ENCODE data around the gene SEMA3B.

The SEMA3B gene

DNA sequence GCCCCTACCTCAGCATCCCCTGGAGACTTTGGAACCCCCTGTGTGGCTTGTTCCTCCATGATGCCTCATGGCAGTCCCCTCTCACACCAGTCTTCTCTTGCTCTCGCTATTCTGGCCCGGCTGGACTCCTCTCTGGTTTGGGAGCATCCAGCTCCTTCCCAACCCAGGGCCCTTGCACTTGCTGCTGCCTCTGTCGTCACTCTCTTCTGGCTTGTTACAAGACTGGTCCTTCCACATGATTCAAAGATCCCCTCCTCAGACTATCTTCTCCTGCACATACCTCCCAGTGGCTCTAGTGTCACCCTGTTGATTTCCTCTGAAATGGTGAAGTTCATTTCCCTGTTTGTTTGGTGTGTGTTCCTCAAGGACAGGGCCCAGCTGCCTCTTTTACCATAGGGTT lies 39.5 kb upstream of the SEMA3B start:
- H3K36me3 ChIP-seq (ENCODE audit: insufficient read depth, low read length): no peaks in the 10 kb centered on the region
- H3K79me2 ChIP-seq (ENCODE audit: control insufficient read depth, insufficient read depth, low read length, unreplicated experiment): no peaks in the 10 kb centered on the region
- no peak overlapping the region for H3K27ac ChIP-seq (ENCODE audit: low read depth, low read length)
- H2AFZ ChIP-seq (ENCODE audit: low read length, unreplicated experiment): no peak overlapping the region
- peaks cover 14% of the 10 kb centered on the region for H3K4me1 ChIP-seq (ENCODE audit: control insufficient read depth, insufficient read depth, low read length, unreplicated experiment)
- H3K4me3 ChIP-seq (ENCODE audit: low read depth, low read length): no peak overlapping the region
- peaks cover 3% of the 10 kb centered on the region; the same call in 1 of the 2 replicates for H3K27me3 ChIP-seq (ENCODE audit: insufficient read depth, low read length)

DNA sequence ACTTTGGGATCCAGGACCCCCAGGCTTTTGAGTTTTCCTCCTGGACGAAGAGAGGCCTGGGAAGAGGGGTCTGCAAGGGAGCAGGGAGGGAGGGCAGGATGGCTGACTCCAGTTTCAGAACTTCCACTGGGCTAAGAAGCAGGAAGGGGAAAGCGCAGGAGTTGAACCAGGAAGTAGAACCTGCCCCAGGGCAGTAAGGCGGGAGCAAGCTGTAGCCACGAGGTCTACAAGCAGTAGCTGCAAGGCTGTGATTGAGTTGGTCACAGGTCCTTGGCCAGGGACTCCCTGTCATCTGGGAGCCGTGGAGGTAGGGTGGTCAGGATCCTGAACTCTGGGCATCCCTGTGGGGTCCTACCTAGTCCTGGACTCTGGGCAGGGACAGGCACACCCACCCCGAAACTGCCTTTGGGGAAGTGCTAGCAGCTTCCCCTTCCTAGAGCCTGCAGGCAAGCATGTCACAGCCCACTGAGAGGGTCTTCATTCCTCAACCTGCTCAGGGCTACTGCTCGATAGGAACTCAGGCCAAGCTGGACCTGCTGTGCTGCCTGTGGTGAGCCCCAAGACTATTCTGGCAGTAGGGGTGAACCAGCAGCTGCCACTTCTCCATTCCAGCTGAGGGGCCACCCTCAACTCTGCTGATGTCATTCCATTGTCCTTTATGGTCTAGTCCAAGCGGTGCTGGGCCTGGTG lies 38.7 kb upstream of the SEMA3B start:
- no peak overlapping the region for H2AFZ ChIP-seq (ENCODE audit: low read length, unreplicated experiment)
- H3K36me3 ChIP-seq (ENCODE audit: insufficient read depth, low read length): no peaks in the 10 kb centered on the region
- H3K79me2 ChIP-seq (ENCODE audit: control insufficient read depth, insufficient read depth, low read length, unreplicated experiment): no peaks in the 10 kb centered on the region
- H3K4me1 ChIP-seq (ENCODE audit: control insufficient read depth, insufficient read depth, low read length, unreplicated experiment): peaks cover 14% of the 10 kb centered on the region
- H3K4me3 ChIP-seq (ENCODE audit: low read depth, low read length): no peak overlapping the region
- no peaks in the 10 kb centered on the region for H3K27me3 ChIP-seq (ENCODE audit: insufficient read depth, low read length)
- H3K27ac ChIP-seq (ENCODE audit: low read depth, low read length): no peak overlapping the region

DNA sequence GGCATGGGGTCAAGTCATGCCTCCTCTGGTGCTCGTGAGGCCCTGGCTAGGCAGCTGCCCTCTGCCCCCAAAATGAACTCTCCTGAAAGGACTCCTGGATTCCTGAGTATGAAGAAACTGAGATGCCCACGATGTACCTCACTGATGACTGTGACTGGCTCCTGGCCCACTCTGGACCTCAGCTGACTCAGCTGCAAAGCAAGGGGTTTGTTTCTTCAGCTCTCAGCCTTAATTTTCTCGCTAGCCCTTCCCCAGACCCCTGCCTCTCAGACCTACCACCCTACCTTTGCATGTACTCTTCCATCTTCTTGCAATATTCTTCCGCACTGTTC lies 38.2 kb upstream of the SEMA3B start:
- H2AFZ ChIP-seq (ENCODE audit: low read length, unreplicated experiment): no peak overlapping the region
- no peak overlapping the region for H3K4me3 ChIP-seq (ENCODE audit: low read depth, low read length)
- H3K27me3 ChIP-seq (ENCODE audit: insufficient read depth, low read length): no peaks in the 10 kb centered on the region
- H3K4me1 ChIP-seq (ENCODE audit: control insufficient read depth, insufficient read depth, low read length, unreplicated experiment): peaks cover 14% of the 10 kb centered on the region
- H3K79me2 ChIP-seq (ENCODE audit: control insufficient read depth, insufficient read depth, low read length, unreplicated experiment): no peaks in the 10 kb centered on the region
- no peaks in the 10 kb centered on the region for H3K36me3 ChIP-seq (ENCODE audit: insufficient read depth, low read length)
- H3K27ac ChIP-seq (ENCODE audit: low read depth, low read length): no peak overlapping the region

DNA sequence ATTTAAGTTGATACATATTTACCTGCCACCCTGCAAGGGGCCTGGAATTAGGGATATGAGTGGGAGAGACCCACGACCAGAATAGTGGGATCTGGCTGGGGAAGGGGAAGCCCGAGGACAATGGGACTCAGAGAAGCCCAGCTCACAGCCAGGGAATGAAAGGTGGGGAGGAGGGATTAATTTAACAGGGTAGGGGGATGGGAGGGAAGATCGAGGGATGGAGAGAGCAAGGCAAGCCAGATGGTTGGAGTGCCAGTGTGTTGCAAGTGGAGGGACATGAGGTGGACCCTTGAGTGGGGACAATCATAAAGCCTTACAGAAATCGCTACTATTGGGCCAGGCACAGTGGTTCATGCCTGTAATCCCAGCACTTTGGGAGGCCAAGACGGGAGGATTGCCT lies 37.4 kb upstream of the SEMA3B start:
- H3K27ac ChIP-seq (ENCODE audit: low read depth, low read length): no peak overlapping the region
- H3K79me2 ChIP-seq (ENCODE audit: control insufficient read depth, insufficient read depth, low read length, unreplicated experiment): peaks cover 6% of the 10 kb centered on the region
- H3K4me3 ChIP-seq (ENCODE audit: low read depth, low read length): no peak overlapping the region
- H2AFZ ChIP-seq (ENCODE audit: low read length, unreplicated experiment): no peak overlapping the region
- no peaks in the 10 kb centered on the region for H3K27me3 ChIP-seq (ENCODE audit: insufficient read depth, low read length)
- H3K4me1 ChIP-seq (ENCODE audit: control insufficient read depth, insufficient read depth, low read length, unreplicated experiment): peaks cover 14% of the 10 kb centered on the region
- H3K36me3 ChIP-seq (ENCODE audit: insufficient read depth, low read length): no peaks in the 10 kb centered on the region

DNA sequence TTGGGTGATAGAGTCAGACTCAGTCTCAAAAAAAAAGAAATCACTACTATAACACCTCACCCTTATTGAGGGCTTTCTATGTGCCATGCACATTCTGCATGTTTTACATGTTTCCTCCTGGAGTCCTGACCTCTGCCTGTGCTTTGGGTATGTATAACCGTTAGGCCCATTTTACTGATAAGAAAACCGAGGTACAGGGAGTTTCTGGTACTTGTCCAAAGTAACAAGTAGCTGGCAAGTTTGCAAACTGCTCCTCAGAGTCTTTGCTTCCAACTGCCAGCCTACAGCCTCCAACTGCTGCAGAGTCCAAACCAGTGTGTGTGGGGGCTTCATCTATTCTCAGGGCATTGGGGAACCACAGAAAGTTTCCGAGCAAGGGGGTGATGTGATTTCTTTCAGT lies 36.6 kb upstream of the SEMA3B start:
- H3K27ac ChIP-seq (ENCODE audit: low read depth, low read length): no peak overlapping the region
- no peaks in the 10 kb centered on the region for H3K36me3 ChIP-seq (ENCODE audit: insufficient read depth, low read length)
- peaks cover 13% of the 10 kb centered on the region for H3K79me2 ChIP-seq (ENCODE audit: control insufficient read depth, insufficient read depth, low read length, unreplicated experiment)
- H2AFZ ChIP-seq (ENCODE audit: low read length, unreplicated experiment): no peak overlapping the region
- H3K27me3 ChIP-seq (ENCODE audit: insufficient read depth, low read length): no peaks in the 10 kb centered on the region
- H3K4me1 ChIP-seq (ENCODE audit: control insufficient read depth, insufficient read depth, low read length, unreplicated experiment): peaks cover 14% of the 10 kb centered on the region
- H3K4me3 ChIP-seq (ENCODE audit: low read depth, low read length): no peak overlapping the region

DNA sequence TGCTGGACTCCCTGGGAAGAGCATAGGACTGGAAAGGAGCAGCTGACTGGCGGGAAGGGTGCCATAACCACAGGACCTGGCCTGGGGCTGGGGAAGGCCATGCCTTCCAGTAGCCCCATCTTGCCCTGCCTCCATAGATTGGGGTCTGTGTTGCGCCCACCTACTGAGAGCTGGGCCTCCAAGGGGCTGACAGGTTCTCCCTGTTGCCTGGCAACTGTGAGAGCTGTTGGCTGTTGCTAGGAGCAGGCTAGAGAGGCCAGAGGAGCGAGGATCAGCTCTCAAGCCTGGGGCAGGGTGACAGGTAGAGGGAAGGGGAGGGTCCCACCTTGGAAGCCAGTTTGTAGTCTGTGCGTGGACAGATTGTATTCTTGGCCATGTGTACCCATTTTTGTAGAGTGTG lies 35.8 kb upstream of the SEMA3B start:
- Histone ChIP-seq H3K27me3 (ENCODE audit: insufficient read depth, low read length) (no peaks in the 10 kb centered on the region), H3K4me1 (ENCODE audit: control insufficient read depth, insufficient read depth, low read length, unreplicated experiment) (peaks cover 12% of the 10 kb centered on the region), H3K27ac (ENCODE audit: low read depth, low read length) (no peak overlapping the region), H3K79me2 (ENCODE audit: control insufficient read depth, insufficient read depth, low read length, unreplicated experiment) (peaks cover 22% of the 10 kb centered on the region), H3K4me3 (ENCODE audit: low read depth, low read length) (no peak overlapping the region), H3K36me3 (ENCODE audit: insufficient read depth, low read length) (no peaks in the 10 kb centered on the region), H2AFZ (ENCODE audit: low read length, unreplicated experiment) (no peak overlapping the region)

DNA sequence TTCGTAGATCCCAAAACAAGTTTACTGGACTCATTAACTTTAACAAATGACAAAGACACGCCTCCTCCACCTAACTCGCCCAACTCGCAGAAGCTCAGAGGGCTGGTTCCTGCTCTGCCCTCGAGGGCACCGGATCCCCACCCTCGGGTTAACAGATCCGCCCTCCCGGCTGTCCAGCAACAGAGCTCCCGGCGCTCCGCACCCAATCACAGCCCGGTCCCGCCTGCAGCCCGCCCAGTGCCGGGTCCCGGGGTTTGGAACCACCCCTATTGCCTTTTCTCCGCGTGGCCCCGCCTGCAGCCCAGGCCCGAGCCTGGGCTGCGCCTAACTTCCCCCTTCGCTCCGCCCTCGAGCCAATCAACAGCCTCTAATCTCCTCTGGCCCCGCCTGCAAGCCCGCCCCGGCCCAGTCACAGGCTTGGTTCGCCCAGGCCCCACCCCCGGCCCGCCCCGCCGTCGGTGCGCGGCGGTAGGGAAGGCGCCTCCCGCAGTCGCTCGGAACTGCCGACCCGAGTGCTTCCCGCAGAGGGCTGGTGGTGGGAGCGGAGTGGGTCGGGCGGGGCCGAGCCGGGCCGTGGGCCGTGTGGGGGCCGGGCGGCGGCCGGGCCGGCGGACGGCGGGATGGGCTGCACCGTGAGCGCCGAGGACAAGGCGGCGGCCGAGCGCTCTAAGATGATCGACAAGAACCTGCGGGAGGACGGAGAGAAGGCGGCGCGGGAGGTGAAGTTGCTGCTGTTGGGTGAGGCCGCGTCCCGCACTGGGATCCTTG lies 33.0 kb upstream of the SEMA3B start, which contains the start of gene GNAI2:
GNAI2 (plus strand) TSS at position 489 of the 768 bp plus-strand sequence; CDS start at position 621, 132 bp downstream.
- H3K4me3 ChIP-seq (ENCODE audit: low read depth, low read length): peak within 1 kb of the TSS; percentile 91
- peaks cover 25% of the 10 kb centered on the region for H3K4me1 ChIP-seq (ENCODE audit: control insufficient read depth, insufficient read depth, low read length, unreplicated experiment)
- peak within 1 kb of the TSS; percentile 72 for H3K27ac ChIP-seq (ENCODE audit: low read depth, low read length)
- no peaks in the 10 kb centered on the region for H3K27me3 ChIP-seq (ENCODE audit: insufficient read depth, low read length)
- peaks cover 48% of the 10 kb centered on the region for H3K79me2 ChIP-seq (ENCODE audit: control insufficient read depth, insufficient read depth, low read length, unreplicated experiment)
- H3K36me3 ChIP-seq (ENCODE audit: insufficient read depth, low read length): no peaks in the 10 kb centered on the region
- H2AFZ ChIP-seq (ENCODE audit: low read length, unreplicated experiment): peak within 1 kb of the TSS; percentile 77

DNA sequence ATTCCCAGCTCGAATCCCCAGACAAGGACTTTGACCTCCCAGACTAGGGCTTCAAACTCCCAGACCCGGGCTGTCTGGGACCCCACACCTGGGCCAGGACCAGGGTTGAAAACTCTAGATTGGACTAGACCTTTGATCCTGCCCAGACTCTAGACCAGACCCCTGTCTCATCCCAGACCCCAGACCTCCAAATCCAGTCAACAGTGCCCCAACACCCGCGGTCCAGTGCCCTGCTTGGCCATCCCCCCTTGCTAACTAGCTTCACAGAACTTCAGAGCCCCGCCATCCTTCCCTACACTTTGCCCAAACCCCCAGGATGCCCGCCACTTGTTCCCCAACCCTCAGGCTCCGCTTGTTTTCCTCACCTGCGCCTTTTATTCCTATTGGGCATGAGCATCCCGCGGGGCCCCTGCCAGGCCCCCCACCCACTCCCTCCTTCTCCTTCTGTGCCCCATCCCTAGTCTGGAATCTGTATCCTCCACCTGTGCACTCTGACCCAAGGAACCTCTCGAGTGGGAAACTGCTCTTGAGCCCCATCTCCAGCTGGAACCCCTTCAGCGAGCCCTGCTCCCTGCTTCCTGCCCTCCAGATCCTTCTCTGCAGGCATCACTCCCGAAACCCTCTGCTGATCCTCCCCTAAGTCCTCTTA lies 32.3 kb upstream of the SEMA3B start:
- Histone ChIP-seq H2AFZ (ENCODE audit: low read length, unreplicated experiment) (no peak overlapping the region), H3K79me2 (ENCODE audit: control insufficient read depth, insufficient read depth, low read length, unreplicated experiment) (peaks cover 56% of the 10 kb centered on the region), H3K4me1 (ENCODE audit: control insufficient read depth, insufficient read depth, low read length, unreplicated experiment) (peaks cover 29% of the 10 kb centered on the region), H3K4me3 (ENCODE audit: low read depth, low read length) (peak overlapping the region; percentile 91), H3K27ac (ENCODE audit: low read depth, low read length) (0 out of 2 replicates have a peak overlapping the region, but pooled peaks have one; percentile 72), H3K36me3 (ENCODE audit: insufficient read depth, low read length) (no peaks in the 10 kb centered on the region), H3K27me3 (ENCODE audit: insufficient read depth, low read length) (no peaks in the 10 kb centered on the region)

DNA sequence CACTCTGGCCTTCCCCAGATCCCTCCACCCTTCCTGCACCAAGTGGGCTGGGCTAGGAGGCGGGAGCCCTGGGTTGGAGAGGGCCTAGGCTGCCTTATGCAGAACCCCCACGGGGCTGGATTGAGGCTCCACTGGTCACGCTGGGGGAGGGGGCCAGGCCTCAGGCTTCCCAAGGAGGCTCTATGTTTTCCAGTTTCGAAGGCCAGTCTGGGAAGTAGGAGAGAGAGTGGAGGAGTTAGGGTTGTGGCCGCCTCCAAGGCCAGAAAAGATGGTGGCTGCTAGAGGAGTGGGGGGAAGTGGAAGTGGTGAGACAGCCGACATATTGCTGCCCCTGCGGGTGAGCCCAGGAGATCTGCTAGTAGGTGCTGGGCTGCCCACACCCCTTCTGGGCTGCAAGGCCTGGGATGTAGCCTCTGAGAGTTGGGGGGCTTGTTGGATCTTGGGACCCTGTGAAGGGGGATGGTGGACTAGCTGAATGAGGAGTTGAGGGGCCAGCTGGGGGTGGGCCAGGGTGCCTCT lies 31.8 kb upstream of the SEMA3B start:
- no peaks in the 10 kb centered on the region for H3K36me3 ChIP-seq (ENCODE audit: insufficient read depth, low read length)
- peaks cover 34% of the 10 kb centered on the region for H3K4me1 ChIP-seq (ENCODE audit: control insufficient read depth, insufficient read depth, low read length, unreplicated experiment)
- peak overlapping the region; percentile 91 for H3K4me3 ChIP-seq (ENCODE audit: low read depth, low read length)
- H3K27ac ChIP-seq (ENCODE audit: low read depth, low read length): peak overlapping the region; percentile 72
- H2AFZ ChIP-seq (ENCODE audit: low read length, unreplicated experiment): no peak overlapping the region
- no peaks in the 10 kb centered on the region for H3K27me3 ChIP-seq (ENCODE audit: insufficient read depth, low read length)
- peaks cover 61% of the 10 kb centered on the region for H3K79me2 ChIP-seq (ENCODE audit: control insufficient read depth, insufficient read depth, low read length, unreplicated experiment)

DNA sequence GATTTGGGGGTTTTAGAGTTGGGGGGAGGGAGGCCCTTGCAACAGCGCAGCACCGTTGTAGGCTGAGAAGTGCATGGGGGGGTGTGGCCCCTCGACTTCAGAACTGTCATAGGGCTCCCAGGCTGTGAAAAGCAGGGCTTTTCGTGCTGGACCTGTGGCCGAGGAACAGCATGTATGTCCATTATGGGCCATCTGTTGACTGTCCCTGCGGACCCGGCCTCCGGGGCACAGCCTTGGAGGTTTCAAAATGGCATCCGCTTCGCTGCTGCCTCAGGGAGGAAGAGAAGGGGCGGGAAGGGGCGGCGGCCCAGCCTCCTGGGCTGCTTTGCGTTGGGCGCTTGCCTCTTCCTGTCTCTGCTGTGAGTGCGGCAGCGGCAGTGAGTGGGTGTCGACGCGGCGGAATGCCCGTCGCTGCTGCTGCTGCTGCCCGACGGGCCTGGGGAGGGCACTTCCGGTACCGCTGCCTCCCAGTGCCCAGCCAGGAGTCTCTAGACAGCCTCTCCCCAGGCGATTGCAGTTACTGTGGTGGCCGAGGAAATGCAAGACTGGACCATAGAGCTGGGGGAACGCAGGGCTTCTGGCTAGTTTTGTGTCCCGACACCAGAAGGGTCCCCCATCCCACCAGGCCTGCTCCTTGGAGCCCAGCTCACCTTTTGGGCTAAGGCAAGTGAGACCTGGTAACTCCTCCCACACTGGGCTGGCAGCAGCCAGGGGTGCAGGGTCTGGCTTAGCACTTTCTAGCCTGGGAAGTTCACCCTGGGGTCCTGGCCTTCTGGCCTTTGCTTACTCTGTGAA lies 31.0 kb upstream of the SEMA3B start:
- Histone ChIP-seq H2AFZ (ENCODE audit: low read length, unreplicated experiment) (no peak overlapping the region), H3K27ac (ENCODE audit: low read depth, low read length) (peak overlapping the region; percentile 72), H3K36me3 (ENCODE audit: insufficient read depth, low read length) (no peaks in the 10 kb centered on the region), H3K79me2 (ENCODE audit: control insufficient read depth, insufficient read depth, low read length, unreplicated experiment) (peaks cover 69% of the 10 kb centered on the region), H3K27me3 (ENCODE audit: insufficient read depth, low read length) (no peaks in the 10 kb centered on the region), H3K4me1 (ENCODE audit: control insufficient read depth, insufficient read depth, low read length, unreplicated experiment) (peaks cover 42% of the 10 kb centered on the region), H3K4me3 (ENCODE audit: low read depth, low read length) (peak overlapping the region; percentile 91)
